ENCODE measurements around the gene TGFBR1. TPM values are rescaled to one million over a fixed set of nuclear protein-coding genes. Genes with fewer than 3 reads are reported as not detected.

The TGFBR1 gene
- total RNA-seq, 4 donors from 2014 or later, result 20.2 to 34.3 (median 25.6) TPM

DNA sequence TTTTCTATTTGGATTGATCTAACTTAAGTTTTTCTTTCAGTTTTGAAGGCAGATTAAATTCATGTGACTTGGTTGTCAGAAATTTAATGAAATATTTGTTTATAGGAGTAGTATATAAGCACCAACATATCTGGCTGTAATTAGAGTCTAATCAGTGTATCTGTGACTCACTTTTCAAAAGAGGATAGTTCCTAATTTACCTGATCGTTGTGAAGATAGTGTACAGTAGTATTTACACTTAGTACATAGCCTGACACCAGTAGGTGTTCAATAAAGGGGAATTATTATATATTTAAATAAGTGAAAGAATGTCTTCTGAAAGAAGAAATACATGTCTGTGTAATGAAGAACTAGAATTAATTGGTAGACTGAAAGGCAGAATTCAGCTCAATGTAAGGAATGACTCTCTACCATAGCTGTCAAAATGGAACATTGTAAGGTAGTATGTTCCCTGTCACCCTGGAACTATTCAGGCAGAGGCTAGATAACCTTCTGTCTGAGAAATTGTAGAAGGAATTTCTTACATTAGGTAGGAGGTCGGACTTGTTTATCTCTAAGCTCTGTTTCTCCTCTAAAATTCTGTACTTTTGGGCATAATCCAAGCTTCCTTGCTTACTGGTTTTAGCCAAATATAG is 8.6 kb downstream of the TGFBR1 start:
- intact Hi-C loops (cut with DNase I), result no loop called here
- Histone ChIP-seq H3K9me3 (no peaks in the 10 kb centered on the region), H3K36me3 (no peaks in the 10 kb centered on the region), H3K27me3 (no peaks in the 10 kb centered on the region), H3K27ac (peak overlapping the region in 2 of 4 donors; percentile 30 to 59), H3K4me3 (no peak overlapping the region), H3K4me1 (peaks cover 23 to 81% (median 28%) of the 10 kb centered on the region in 3 donors)
- TF ChIP-seq CTCF (IDR thresholded peaks at IDR 0.05) (no peak), POLR2A (IDR thresholded peaks at IDR 0.05) (no peak)
- 48 to 64% methylated on average over 2 of the region's 2 CpGs for WGBS, 2 donors
- no peak for DNase-seq

- DNase-seq, result no peak
- WGBS, 2 donors, result 57 to 61% methylated on average over 3 of the region's 3 CpGs
- H3K27me3 ChIP-seq, result no peaks in the 10 kb centered on the region
- H3K9me3 ChIP-seq, result no peaks in the 10 kb centered on the region
- peaks cover 23 to 77% (median 28%) of the 10 kb centered on the region in 3 donors for H3K4me1 ChIP-seq
- peak overlapping the region in 1 of 4 donors; percentile 59 for H3K27ac ChIP-seq
- TF ChIP-seq POLR2A (IDR thresholded peaks at IDR 0.05), result no peak
- TF ChIP-seq CTCF (IDR thresholded peaks at IDR 0.05), result no peak
- intact Hi-C loops (cut with DNase I), result no loop called here
- no peak overlapping the region for H3K4me3 ChIP-seq
- H3K36me3 ChIP-seq, result no peaks in the 10 kb centered on the region
Measured at GRCh38 chr9:99114049-99114440, 9.1 kb downstream of the TGFBR1 start.

DNA sequence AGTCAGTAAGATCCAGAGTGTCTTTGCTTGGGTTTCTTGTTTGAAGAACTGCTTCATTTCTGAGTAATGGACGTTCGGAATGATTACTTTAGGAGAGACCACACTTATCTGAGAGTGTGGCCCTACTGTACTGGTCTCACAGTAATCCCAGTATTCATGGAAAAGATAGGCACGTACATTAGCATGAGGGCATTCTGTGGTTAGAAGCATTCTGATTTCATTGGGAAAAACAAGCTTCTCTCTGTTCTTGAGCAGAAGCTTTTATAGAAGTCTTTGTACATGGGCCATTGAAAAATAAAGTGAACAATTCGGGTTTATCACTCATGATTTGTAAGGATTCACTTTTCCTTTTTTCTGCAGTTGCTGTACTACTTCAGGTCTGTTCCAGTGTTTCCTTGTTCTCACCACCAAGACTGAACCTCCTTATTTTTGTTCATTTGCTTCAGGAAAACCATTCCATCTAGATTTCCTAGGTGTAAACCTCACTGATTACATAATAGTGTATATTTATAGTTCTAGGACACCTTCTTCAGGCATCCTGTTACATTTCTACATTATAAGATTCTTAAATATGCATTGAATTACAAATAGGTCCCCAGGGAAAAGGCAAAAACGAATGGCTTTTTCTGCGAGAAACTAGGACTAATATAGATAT is 10.1 kb downstream of the TGFBR1 start:
- H3K4me1 ChIP-seq, result peaks cover 23 to 72% (median 33%) of the 10 kb centered on the region in 3 donors

GRCh38 chr9:99116003-99116411 is 11.1 kb downstream of the TGFBR1 start:
- intact Hi-C loops (cut with DNase I), result no loop called here
- TF ChIP-seq POLR2A (IDR thresholded peaks at IDR 0.05), result no peak
- no peak for TF ChIP-seq CTCF (IDR thresholded peaks at IDR 0.05)
- H3K9me3 ChIP-seq, result no peaks in the 10 kb centered on the region
- WGBS, 2 donors, result 39 to 40% methylated on average over 3 of the region's 3 CpGs
- H3K4me1 ChIP-seq, result peaks cover 23 to 71% (median 33%) of the 10 kb centered on the region in 3 donors
- H3K27ac ChIP-seq, result peak overlapping the region in 1 of 4 donors; percentile 4
- H3K27me3 ChIP-seq, result no peaks in the 10 kb centered on the region
- H3K36me3 ChIP-seq, result no peaks in the 10 kb centered on the region
- no peak for DNase-seq
- H3K4me3 ChIP-seq, result no peak overlapping the region

More for the DNA sequence above, 10.1 kb downstream of the TGFBR1 start:
- H3K9me3 ChIP-seq, result no peaks in the 10 kb centered on the region
- H3K27me3 ChIP-seq, result no peaks in the 10 kb centered on the region
- no peak overlapping the region for H3K4me3 ChIP-seq
- 73 to 81% methylated on average over 6 of the region's 6 CpGs for WGBS, 2 donors
- TF ChIP-seq CTCF (IDR thresholded peaks at IDR 0.05) (no peak), POLR2A (IDR thresholded peaks at IDR 0.05) (no peak)
- no peaks in the 10 kb centered on the region for H3K36me3 ChIP-seq
- intact Hi-C loops (cut with DNase I), result no loop called here
- no peak for DNase-seq
- no peak overlapping the region for H3K27ac ChIP-seq

GRCh38 chr9:99118782-99119466 is 14.0 kb downstream of the TGFBR1 start:
- Histone ChIP-seq H3K4me1 (peaks cover 5 to 59% (median 12%) of the 10 kb centered on the region in 3 donors), H3K36me3 (no peaks in the 10 kb centered on the region), H3K27me3 (no peaks in the 10 kb centered on the region), H3K4me3 (peak overlapping the region in 1 of 4 donors; percentile 10), H3K9me3 (no peaks in the 10 kb centered on the region), H3K27ac (no peak overlapping the region)
- intact Hi-C loops (cut with DNase I), result no loop called here
- TF ChIP-seq CTCF (IDR thresholded peaks at IDR 0.05) (no peak), POLR2A (IDR thresholded peaks at IDR 0.05) (no peak)
- DNase-seq, result no peak
- 74 to 82% methylated on average over 7 of the region's 7 CpGs for WGBS, 2 donors
